LoVo (cell line): ENCODE data around the gene TMED10.
"Not testable (repeated sequence)": the region's sequence is repeated elsewhere in the genome, so short reads cannot be mapped to it uniquely, and the experiment has no call there.

Source experiments
- DNase-seq: peaks from one replicate; pipeline ENCODE4 v3.0.0-alpha.2; 2016; ENCODE audit warnings: low spot score

Gene TMED10

GRCh38 chr14:75127474-75127820 is 49.0 kb downstream of the TMED10 start:
- DNase-seq = not testable (repeated sequence)

GRCh38 chr14:75126679-75127473 is 49.5 kb downstream of the TMED10 start, which contains the start of gene NEK9:
Gene NEK9 (minus strand): TSS chr14:75127048. CDS start chr14:75126921, 127 bp downstream.
- peak; percentile 89 for DNase-seq

- no peak for DNase-seq
These were observed 50.3 kb downstream of the TMED10 start for GRCh38 chr14:75126121-75126544.

GRCh38 chr14:75125617-75126016 is 50.8 kb downstream of the TMED10 start:
- peak; percentile 19 for DNase-seq

GRCh38 chr14:75123991-75124390 is 52.4 kb downstream of the TMED10 start:
- no peak for DNase-seq

GRCh38 chr14:75121552-75121951 is 54.9 kb downstream of the TMED10 start:
- no peak for DNase-seq

GRCh38 chr14:75120541-75121291 is 55.7 kb downstream of the TMED10 start:
- DNase-seq = no peak

- no peak for DNase-seq
These were observed 57.4 kb downstream of the TMED10 start for GRCh38 chr14:75119056-75119455.

- DNase-seq = no peak
These were observed 62.4 kb downstream of the TMED10 start for GRCh38 chr14:75113932-75114539.

- no peak for DNase-seq
These were observed 66.5 kb downstream of the TMED10 start for GRCh38 chr14:75109877-75110276.

GRCh38 chr14:75107186-75107585 is 69.2 kb downstream of the TMED10 start:
- no peak for DNase-seq

GRCh38 chr14:75101491-75101890 is 74.9 kb downstream of the TMED10 start:
- DNase-seq = no peak

- no peak for DNase-seq
These were observed 77.7 kb downstream of the TMED10 start for GRCh38 chr14:75098682-75099081.

GRCh38 chr14:75098212-75098611 is 78.2 kb downstream of the TMED10 start:
- DNase-seq = no peak

GRCh38 chr14:75096959-75097358 is 79.5 kb downstream of the TMED10 start:
- no peak for DNase-seq

- DNase-seq = no peak
These were observed 80.7 kb downstream of the TMED10 start for GRCh38 chr14:75095690-75096089.

- DNase-seq = no peak
These were observed 81.5 kb downstream of the TMED10 start for GRCh38 chr14:75094896-75095295.

GRCh38 chr14:75092698-75093097 is 83.7 kb downstream of the TMED10 start:
- no peak for DNase-seq

GRCh38 chr14:75091251-75091650 is 85.2 kb downstream of the TMED10 start:
- no peak for DNase-seq

- no peak for DNase-seq
These were observed 86.1 kb downstream of the TMED10 start for GRCh38 chr14:75090353-75090752.

- DNase-seq = peak; percentile 31
These were observed 87.6 kb downstream of the TMED10 start for GRCh38 chr14:75088566-75089373.

- DNase-seq = no peak
These were observed 88.3 kb downstream of the TMED10 start for GRCh38 chr14:75088153-75088552.
